HG02870 (cell line): Measurements from ENCODE around the gene RLN3.

Source experiments
- ATAC-seq: cut with Tn5 transposase; IDR thresholded peaks from one replicate; pipeline ENCODE4 v1.9.1; 2021; ENCODE audit warnings: mild to moderate bottlenecking, moderate library complexity; ENCODE audit not compliant: unreplicated experiment

The RLN3 gene

DNA sequence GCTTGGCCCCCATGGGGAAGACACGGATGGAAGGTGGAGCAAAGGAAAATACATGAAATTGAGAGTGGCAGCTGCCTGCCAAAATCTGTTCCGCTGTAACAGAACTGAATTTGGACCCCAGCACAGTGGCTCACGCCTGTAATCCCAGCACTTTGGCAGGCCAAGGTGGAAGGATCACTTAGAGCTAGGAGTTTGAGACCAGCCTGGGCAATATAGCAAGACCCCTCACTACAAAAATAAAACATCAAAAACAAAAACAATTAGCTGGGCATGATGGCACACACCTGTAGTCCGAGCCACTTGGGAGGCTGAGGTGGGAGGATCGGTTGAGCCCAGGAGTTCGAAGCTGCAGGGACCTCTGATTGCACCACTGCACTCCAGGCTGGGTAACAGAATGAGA lies 24.5 kb downstream of the RLN3 start:
- no peak for ATAC-seq

GRCh38 chr19:14053032-14053431 lies 25.1 kb downstream of the RLN3 start:
- no peak for ATAC-seq

- no peak for ATAC-seq
These were observed 25.6 kb downstream of the RLN3 start for GRCh38 chr19:14053500-14053899.

DNA sequence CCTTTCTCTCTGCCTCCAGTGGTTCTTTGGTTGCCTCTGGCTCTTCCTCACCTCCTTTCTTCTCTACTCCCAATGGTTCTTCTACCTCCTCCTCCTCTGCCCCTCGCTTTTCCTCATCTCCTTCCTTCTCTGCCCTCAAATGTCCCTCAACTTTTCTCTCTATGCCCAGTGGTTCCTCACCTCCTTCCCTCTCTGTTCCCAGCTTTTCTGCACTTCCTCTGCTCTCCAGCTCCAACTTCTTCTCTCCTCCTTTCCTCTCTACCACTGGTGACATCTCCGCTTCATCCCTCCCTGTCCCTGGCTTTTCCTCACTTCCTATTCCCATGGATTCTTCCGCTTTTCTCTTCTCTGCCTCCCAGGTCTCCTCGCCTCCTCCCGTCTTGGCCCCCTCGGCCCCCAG lies 26.2 kb downstream of the RLN3 start:
- no peak for ATAC-seq

DNA sequence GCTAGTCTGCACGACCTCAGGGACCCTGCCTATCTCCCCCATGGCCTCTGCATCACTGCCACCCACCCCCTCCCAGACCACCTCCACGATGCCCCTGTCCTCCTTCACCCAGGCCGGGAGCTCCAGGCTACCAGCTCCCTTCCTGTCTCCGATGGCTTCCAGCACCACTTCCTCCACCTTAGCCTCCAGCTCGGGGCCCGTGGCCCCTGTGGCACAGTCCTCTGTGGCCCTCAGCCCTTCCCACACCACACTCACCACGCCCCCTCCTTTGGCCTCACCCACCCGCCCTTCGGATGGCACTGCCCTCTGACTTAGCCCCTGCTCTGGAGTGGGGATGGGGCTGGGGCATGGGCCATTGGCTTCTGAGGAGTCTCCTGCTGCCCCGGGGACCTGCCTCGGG lies 26.8 kb downstream of the RLN3 start:
- no peak for ATAC-seq

DNA sequence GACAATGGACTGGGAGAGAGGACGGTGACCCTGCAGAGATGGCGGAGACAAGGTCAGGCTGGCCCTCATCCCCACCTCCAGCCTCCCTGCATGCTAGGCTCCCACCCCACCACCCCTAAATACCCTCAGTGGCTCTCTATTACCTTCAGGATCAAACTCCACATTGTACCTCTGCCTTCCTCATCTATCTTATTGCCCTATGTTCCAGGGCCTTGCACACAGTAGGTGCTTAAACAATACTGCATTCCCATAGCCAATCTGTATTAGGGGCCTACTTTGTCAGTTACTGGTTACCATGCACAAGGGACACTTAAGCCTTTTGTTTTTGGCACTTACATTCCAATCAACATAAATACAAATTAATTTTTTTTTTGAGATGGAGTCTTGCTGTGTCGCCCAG lies 27.4 kb downstream of the RLN3 start:
- ATAC-seq: no peak

GRCh38 chr19:14056069-14056666 lies 28.2 kb downstream of the RLN3 start:
- no peak for ATAC-seq

- ATAC-seq: no peak
These were observed 28.9 kb downstream of the RLN3 start for GRCh38 chr19:14056741-14057356.

GRCh38 chr19:14058182-14059092 lies 30.5 kb downstream of the RLN3 start:
- no peak for ATAC-seq

- no peak for ATAC-seq
These were observed 31.1 kb downstream of the RLN3 start for GRCh38 chr19:14059093-14059480.

GRCh38 chr19:14059652-14060155 lies 31.8 kb downstream of the RLN3 start:
- no peak for ATAC-seq

DNA sequence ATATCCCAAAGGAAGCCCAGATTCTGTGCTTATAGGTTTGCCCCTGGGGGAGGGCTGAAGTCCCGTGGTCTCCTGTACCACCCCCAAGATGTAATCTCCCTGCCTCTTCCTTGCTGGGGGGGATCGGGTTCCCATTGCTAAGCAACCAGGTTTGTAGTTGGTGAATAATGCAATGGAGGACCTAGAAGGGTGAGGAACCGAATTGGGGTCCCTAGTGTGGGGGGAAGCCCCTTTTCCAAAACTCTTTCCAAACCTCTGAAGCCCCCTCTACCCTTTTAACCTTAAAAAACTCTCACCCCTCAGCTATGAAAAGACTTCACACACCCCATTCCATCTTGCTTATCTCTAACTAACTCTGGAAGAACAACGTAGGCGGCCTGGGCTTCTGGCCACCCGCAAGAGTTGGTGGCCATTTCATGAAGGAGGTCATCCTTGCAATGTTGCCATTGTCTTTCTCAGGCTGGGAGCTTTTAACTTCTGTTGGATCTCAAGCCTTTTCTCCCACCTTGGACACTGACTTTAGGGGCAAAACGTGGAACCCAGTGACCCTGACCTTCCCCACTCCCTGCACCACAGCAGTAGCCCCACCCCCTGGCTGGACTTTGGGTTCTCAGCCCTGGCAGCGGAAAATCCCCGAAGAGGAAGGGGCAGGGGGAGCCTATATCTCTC lies 33.3 kb downstream of the RLN3 start:
- no peak for ATAC-seq

- no peak for ATAC-seq
These were observed 34.0 kb downstream of the RLN3 start, which contains the start of gene PALM3 for GRCh38 chr19:14061751-14062557. Gene PALM3, minus strand, starts transcription at chr19:14062076. Its CDS starts 96 bp downstream, at chr19:14061980.

GRCh38 chr19:14062558-14062855 lies 34.6 kb downstream of the RLN3 start:
- no peak for ATAC-seq

GRCh38 chr19:14063105-14063504 lies 35.2 kb downstream of the RLN3 start:
- ATAC-seq: no peak

DNA sequence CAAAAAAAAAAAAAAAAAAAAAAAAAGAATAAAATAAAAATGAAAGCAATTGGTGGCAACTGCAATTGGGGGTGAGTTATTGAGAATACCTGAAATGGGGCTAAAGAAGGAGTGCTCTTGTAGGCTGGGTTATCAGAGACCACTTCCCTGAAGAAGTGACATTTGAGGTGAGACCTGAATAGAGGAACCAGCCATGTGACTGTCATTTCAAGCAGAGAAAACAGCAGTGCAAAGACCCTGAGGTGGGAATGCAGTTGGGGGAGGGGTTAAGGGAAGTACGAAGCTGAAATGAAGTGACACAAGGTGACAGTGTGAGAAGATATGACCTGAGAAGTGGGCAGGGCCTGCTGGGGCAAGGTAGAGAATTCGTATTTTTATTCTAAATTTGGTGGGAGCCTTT lies 38.2 kb downstream of the RLN3 start:
- ATAC-seq: no peak

DNA sequence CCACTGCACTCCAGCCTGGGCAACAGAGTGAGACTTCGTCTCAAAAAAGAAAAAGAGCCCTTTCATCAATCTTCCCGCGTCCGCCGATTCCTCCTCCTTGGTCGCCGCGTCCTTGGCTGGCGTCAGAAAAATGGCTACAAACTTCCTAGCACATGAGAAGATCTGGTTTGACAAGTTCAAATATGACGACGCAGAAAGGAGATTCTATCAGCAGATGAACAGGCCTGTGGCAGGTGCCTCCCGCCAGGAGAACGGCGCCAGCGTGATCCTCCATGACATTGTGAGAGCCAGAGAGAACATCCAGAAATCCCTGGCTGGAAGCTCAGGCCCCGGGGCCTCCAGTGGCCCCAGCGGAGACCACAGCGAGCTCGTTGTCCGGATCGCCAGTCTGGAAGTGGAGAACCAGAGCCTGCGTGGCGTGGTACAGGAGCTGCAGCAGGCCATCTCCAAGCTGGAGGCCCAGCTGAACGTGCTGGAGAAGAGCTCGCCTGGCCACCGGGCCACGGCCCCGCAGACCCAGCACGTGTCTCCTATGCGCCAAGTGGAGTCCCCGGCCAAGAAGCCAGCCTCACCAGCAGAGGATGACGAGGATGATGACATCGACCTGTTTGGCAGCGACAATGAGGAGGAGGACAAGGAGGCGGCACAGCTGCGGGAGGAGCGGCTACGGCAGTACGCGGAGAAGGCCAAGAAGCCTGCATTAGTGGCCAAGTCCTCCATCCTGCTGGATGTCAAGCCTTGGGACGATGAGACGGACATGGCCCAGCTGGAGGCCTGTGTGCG lies 42.5 kb downstream of the RLN3 start:
- ATAC-seq: no peak

GRCh38 chr19:14072535-14073260 lies 44.8 kb downstream of the RLN3 start, which contains the start of gene MISP3:
Gene MISP3, plus strand, starts transcription at chr19:14072786. Its CDS starts 524 bp downstream, at chr19:14073310.
- no peak for ATAC-seq
